Left ventricle myocardium inferior (tissue), 1 donor: ENCODE results near the gene NFIC. TPM values are rescaled to one million over a fixed set of nuclear protein-coding genes. Genes with fewer than 3 reads are reported as not detected.

Experiments
- DNase-seq: peaks from one replicate; pipeline ENCODE4 v3.0.0-alpha.2; 2020
- H3K27ac ChIP-seq: fragments of 200-600 bp; replicated peaks from 2 replicates; pipeline ENCODE4 v1.8.0; 2021
- H3K27me3 ChIP-seq: fragments of 200-600 bp; 2 replicates; pipeline ENCODE4 v1.8.0; 2021; ENCODE audit warnings: low read depth
- H3K36me3 ChIP-seq: fragments of 200-600 bp; 2 replicates; pipeline ENCODE4 v1.8.0; 2021
- H3K4me1 ChIP-seq: fragments of 200-600 bp; 2 replicates; pipeline ENCODE4 v1.8.0; 2021
- H3K4me3 ChIP-seq: fragments of 200-600 bp; 2 replicates; pipeline ENCODE4 v1.8.0; 2021; ENCODE audit warnings: mild to moderate bottlenecking, moderate library complexity
- H3K9me3 ChIP-seq: fragments of 200-600 bp; replicated peaks from 2 replicates; pipeline ENCODE4 v1.8.0; 2021
- intact Hi-C: fragments of 100-400 bp; cut with micrococcal nuclease; formaldehyde crosslinking; loops from one replicate; pipeline ENCODE4 v1.11.0; 2022
- total RNA-seq: library from RNA; stranded (reverse); fragmentation: NEBNext Ultra II Directional; extraction: Animal tissue kit (Norgen Biotek cat#: 25700); gene quantifications from one replicate; pipeline ENCODE4 v1.2.1, GENCODE V29; 2021
- TF ChIP-seq, protein P1 (sequence below): fragments of 200-600 bp; IDR thresholded peaks from 2 replicates; pipeline ENCODE4 v1.8.0; 2021; ENCODE audit warnings: antibody characterized with exemption, mild to moderate bottlenecking, borderline replicate concordance
- donor health status: DM: no; HTN: yes; CAD: no; lungs with severe emphysema.

NFIC gene
- total RNA-seq, 1 donor from 2014 or later = 145 TPM

DNA sequence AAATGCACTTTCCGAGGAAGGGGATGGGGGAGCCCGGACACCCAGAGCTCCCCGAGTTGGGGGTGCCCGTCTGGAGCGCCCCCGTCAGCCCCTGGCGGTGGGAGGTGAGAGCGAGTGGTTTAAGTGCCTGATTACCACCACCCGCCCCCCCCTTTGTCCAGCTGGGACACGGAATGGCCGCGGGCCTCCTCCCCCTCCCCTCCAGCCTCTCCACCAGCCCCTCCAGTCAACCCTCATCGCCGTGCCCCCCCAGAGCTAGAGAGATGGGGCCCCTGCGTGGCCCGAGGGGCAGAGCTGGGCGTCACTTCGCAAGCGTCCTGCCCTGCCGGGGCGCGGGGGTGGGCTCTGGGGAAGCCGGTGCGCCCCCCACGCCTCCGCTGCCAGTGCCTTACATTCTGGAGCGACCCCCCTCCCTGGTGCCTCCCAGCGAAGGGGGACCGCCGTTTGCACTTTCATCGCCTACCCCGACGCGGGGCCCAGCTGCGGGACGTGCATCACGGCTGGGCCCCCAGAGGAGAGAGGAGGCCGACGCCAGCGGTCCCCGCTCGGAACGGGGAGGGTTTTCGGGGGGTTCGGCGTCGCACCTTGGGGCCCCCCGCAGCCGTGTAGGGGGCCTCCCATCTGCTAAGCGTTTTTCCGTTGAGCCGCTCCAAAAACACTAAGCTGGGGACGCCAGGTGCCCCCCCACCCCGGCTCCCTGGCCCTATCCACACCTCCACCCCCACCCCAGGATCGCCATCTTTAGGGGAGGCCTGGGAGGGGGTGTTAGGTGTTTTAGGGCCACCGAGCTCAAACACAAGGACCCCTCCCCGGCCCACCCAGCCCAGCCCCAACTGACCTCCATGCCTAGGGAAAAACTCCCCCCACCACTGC lies 97.6 kb downstream of the NFIC start:
- Histone ChIP-seq H3K27me3 (no peaks in the 10 kb centered on the region), H3K4me3 (no peak overlapping the region), H3K27ac (no peak overlapping the region), H3K4me1 (peaks cover 63% of the 10 kb centered on the region), H3K9me3 (no peaks in the 10 kb centered on the region), H3K36me3 (peaks cover 33% of the 10 kb centered on the region)
- DNase-seq = no peak
- intact Hi-C loops = no loop called here
- TF ChIP-seq, protein P1, sequence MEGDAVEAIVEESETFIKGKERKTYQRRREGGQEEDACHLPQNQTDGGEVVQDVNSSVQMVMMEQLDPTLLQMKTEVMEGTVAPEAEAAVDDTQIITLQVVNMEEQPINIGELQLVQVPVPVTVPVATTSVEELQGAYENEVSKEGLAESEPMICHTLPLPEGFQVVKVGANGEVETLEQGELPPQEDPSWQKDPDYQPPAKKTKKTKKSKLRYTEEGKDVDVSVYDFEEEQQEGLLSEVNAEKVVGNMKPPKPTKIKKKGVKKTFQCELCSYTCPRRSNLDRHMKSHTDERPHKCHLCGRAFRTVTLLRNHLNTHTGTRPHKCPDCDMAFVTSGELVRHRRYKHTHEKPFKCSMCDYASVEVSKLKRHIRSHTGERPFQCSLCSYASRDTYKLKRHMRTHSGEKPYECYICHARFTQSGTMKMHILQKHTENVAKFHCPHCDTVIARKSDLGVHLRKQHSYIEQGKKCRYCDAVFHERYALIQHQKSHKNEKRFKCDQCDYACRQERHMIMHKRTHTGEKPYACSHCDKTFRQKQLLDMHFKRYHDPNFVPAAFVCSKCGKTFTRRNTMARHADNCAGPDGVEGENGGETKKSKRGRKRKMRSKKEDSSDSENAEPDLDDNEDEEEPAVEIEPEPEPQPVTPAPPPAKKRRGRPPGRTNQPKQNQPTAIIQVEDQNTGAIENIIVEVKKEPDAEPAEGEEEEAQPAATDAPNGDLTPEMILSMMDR = no peak

DNA sequence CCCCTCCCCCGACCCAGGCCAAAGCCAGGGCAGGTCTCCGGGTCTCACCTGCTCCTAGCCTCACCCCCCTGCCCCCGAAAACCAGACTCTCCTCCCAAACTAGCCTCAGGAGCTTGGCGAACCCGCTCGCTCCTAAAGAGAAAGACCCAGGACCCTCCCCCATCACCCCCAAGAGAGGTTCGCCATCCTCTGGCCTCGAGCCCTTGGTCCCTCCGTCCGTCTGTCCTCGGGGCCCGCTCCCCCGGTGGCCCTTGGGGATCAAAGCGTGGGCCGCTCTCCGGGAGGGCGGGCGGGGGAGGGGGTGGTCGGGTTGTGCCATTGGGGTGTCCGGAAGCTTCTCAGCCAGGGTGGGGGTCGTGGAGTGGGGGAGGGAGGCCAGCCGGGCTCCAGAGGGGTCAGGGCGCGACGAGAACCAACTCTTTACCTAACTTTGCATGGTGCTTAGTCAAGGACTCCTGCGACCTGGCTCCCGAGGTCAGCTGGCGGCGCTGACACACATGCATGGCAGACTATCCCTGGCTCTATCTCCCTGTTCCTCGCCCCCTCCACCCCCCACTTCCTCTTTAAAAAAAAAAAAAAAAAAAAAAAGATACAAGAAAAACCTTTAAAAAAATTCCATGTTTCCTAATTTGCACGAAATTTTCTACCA lies 98.3 kb downstream of the NFIC start:
- no peaks in the 10 kb centered on the region for H3K9me3 ChIP-seq
- TF ChIP-seq, protein P1 = no peak
- no peak for DNase-seq
- peak overlapping the region; percentile 40 for H3K27ac ChIP-seq
- H3K4me1 ChIP-seq = peaks cover 63% of the 10 kb centered on the region
- H3K27me3 ChIP-seq = no peaks in the 10 kb centered on the region
- no peak overlapping the region for H3K4me3 ChIP-seq
- H3K36me3 ChIP-seq = peaks cover 33% of the 10 kb centered on the region
- intact Hi-C loops = no loop called here

DNA sequence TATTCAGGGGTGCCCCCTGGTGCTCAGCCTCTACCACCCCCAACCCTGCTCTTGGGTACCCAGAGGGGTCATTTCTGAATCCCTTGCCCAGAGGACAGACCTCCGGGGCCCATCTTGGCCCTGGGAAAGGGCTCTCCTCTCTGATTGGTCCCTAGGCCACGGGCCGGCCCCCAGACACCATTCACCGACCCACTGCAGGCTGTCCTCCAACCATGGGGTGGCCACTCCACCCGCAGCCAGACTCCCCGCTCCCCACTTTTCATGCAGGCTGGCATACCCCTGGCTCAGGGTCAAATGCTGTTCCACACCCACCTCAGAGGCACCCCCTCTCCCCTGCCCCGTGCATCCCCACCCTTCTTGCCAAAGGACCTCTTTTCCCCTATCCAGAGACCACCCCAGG lies 99.2 kb downstream of the NFIC start:
- Histone ChIP-seq H3K4me1 (peaks cover 57% of the 10 kb centered on the region), H3K9me3 (no peaks in the 10 kb centered on the region), H3K4me3 (no peak overlapping the region), H3K36me3 (peaks cover 30% of the 10 kb centered on the region), H3K27me3 (no peaks in the 10 kb centered on the region), H3K27ac (peak overlapping the region; percentile 42)
- intact Hi-C loops = no loop called here
- TF ChIP-seq, protein P1 = no peak
- no peak for DNase-seq

DNA sequence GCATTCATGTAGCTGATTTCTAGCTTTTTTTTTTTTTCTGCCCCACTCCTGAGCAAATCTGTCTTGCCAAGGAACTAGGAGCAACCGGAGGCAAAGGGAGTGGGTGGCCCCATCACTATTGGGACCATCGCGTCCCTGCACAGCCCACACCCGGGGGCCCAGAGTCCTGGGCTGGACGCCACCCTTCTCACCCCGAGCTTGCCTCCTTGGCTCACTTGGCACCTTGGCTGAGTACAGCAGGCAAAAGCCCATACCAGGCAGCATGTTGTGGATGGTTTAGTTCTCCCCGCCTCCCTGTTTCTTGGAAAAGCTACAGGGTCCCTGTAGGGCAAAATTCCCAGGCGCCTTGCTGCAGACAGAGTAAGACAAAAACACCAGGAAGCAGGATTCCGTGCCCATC lies 100.3 kb downstream of the NFIC start:
- H3K4me1 ChIP-seq = peaks cover 58% of the 10 kb centered on the region
- TF ChIP-seq, protein P1 = no peak
- H3K4me3 ChIP-seq = no peak overlapping the region
- DNase-seq = no peak
- peaks cover 21% of the 10 kb centered on the region for H3K36me3 ChIP-seq
- intact Hi-C loops = no loop called here
- no peaks in the 10 kb centered on the region for H3K9me3 ChIP-seq
- peak overlapping the region; percentile 42 for H3K27ac ChIP-seq
- H3K27me3 ChIP-seq = no peaks in the 10 kb centered on the region

DNA sequence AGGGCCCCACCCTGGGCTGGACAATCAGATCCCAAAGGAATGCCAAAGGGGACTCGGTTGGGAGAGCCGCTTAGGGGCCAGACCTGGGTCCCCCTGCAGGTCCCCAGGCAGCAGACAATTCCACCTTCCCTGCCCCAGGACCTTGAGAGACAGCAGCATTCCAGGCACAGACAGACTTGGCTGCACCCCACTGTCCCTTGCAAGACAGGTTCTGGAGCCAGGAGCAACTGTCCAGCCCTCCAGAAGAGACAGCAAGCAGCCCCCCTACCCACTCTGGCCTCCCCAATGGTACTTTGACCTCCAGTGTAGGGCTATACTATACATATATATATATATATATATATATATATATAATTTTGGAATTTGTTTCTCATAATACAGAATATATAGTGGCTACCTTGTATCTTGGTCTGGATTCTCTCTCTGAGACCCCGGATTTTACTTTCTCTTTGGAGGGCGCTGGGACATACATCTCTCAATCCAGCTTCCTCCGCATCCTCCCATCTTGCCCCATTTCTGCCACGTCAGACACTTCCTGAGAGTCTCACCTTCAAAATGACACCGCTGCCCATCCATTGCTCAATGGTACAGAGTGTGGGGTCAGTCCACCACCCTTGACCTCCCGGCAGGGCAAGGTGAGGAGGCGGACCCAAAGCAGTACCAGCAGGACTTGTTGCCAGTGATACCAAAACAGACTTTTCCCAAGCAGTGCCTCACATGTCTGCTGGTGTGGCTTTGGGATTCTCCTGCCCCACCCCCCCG lies 101.2 kb downstream of the NFIC start:
- no peak overlapping the region for H3K4me3 ChIP-seq
- no peaks in the 10 kb centered on the region for H3K27me3 ChIP-seq
- TF ChIP-seq, protein P1 = no peak
- H3K36me3 ChIP-seq = peaks cover 17% of the 10 kb centered on the region
- no peak for DNase-seq
- peaks cover 68% of the 10 kb centered on the region for H3K4me1 ChIP-seq
- peak overlapping the region; percentile 38 for H3K27ac ChIP-seq
- intact Hi-C loops = no loop called here
- no peaks in the 10 kb centered on the region for H3K9me3 ChIP-seq
